GM21529 (cell line): ENCODE data around the gene HBA1.
"Not testable (repeated sequence)": the region's sequence is repeated elsewhere in the genome, so short reads cannot be mapped to it uniquely, and the experiment has no call there.

Source experiments
- ATAC-seq: cut with Tn5 transposase; IDR thresholded peaks from one replicate; pipeline ENCODE4 v1.9.1; 2021; ENCODE audit not compliant: unreplicated experiment

The HBA1 gene

DNA sequence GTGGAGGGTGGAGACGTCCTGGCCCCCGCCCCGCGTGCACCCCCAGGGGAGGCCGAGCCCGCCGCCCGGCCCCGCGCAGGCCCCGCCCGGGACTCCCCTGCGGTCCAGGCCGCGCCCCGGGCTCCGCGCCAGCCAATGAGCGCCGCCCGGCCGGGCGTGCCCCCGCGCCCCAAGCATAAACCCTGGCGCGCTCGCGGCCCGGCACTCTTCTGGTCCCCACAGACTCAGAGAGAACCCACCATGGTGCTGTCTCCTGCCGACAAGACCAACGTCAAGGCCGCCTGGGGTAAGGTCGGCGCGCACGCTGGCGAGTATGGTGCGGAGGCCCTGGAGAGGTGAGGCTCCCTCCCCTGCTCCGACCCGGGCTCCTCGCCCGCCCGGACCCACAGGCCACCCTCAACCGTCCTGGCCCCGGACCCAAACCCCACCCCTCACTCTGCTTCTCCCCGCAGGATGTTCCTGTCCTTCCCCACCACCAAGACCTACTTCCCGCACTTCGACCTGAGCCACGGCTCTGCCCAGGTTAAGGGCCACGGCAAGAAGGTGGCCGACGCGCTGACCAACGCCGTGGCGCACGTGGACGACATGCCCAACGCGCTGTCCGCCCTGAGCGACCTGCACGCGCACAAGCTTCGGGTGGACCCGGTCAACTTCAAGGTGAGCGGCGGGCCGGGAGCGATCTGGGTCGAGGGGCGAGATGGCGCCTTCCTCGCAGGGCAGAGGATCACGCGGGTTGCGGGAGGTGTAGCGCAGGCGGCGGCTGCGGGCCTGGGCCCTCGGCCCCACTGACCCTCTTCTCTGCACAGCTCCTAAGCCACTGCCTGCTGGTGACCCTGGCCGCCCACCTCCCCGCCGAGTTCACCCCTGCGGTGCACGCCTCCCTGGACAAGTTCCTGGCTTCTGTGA is at the start of gene HBA1:
TSS of gene HBA1 (plus strand) at position 204 of the 906 bp plus-strand sequence. CDS start at position 241, 37 bp downstream.
- not testable (repeated sequence) for ATAC-seq

- ATAC-seq, result no peak
Observed at GRCh38 chr16:129075-129474, 47.4 kb upstream of the HBA1 start.

DNA sequence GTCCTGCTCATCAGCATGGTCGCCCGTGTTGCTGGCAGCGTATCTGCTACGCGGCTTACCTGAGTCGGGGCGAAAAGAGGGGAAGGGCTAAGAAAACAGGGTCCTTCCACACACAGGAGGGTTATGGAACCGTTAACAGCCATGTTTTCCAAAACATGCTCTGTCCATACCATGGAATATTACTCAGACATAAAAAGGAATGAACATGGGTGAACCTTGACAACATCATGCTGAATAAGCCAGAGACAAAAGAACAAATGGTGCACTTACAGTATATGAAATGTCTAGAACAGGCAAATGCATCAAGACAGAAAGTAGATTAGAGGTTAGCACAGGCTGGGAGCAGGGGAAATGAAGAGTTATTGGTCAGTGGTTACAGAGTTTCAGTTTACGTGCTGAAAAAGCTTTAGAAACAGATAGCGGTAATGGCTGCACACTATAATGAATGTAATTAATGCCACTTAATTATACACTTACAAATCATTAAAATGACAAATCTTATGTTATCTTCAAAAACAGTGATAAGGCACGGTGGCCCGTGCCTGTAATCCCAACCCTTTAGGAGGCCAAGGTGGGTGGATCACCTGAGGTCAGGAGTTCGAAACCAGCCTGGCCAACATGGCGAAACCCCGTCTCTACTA is 45.8 kb upstream of the HBA1 start:
- no peak for ATAC-seq

DNA sequence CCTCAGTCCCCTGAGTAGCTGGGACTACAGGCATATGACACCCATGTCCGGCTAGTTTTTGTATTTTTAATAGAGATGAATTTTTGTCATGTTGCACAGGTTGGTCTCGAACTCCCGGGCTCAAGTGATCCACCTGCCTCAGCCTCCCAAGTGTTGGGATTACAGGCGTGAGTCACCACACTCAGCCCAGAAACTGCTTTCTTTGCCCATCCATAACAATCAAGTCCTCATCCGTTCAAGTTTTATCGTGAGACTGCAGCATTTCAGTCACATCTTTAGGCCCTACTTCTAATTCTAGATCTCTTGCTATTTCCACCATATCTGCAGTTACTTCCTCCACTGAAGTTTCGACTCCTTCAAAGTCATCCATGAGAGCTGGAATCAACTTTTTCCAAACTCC is 44.4 kb upstream of the HBA1 start:
- ATAC-seq, result no peak

DNA sequence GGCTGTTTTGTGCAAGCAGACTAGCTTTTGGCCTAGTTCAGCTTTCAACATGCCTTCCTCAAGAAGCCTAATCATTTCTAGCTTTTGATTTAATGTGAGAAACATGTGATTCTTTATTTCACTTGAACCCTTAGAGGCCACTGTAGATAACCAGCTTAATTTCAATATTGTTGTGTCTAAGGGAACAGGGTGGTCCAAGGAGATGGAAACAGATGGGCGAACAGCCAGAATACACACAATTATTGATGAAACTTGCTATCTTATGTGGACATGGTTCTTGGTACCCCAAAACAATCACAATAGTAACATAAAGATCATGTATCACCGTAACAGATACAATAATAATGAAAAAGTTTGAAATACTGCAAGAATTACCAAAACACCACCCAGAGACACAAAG is 42.8 kb upstream of the HBA1 start:
- ATAC-seq, result no peak

- ATAC-seq, result no peak
Observed at GRCh38 chr16:138049-138417, 38.4 kb upstream of the HBA1 start.

DNA sequence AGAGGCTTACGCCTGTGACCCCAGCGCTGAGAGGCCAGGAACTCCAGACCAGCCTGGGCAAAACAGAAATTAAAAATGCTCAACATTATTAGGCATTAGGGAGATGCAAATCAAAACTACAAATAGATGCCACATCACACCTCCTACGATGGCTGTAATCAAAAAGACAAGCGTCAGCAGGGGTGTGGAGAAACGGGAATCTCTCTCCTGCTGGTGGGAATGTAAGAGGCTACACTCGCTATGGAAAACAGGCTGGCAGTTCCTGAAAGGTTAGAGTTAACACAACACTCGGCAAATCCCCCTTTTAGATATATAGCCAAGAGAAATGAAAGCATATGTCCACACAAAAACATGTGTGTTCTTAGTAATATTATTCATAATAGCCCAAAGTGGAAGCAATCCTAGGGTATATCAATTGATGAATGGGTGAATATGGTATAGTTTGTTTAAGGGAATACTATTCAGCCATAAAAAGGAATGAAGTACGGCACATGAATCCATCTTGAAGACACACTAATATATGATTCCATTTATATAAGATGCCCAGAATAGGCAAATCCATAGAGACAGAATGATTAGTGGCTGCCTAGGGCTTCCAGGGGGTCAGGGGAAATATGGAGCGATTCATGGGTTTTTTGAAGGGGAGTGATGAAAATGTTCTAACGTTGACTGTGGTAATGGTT is 36.2 kb upstream of the HBA1 start:
- ATAC-seq, result no peak

GRCh38 chr16:142405-142967 is 34.0 kb upstream of the HBA1 start:
- no peak for ATAC-seq

DNA sequence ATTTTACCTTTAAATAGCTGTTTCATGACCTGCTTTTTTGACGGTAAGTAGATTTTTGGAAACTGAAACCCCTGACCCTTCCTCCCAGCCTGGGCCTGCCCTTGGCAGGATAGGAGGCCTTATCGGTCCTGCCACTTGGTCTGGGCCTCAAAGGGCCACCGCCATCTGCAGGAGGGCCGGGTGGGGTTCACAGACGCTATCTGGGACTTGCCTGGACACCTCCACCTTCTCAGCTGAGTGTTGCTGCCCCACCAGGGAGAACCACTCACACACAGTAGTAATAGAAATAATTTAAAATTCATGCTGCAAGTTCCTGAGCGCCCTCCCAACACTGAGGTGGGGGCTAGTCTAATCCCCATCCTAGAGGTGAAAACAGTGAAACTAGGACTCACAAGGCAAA is 33.4 kb upstream of the HBA1 start:
- no peak for ATAC-seq

GRCh38 chr16:143456-143855 is 33.0 kb upstream of the HBA1 start:
- no peak for ATAC-seq

- ATAC-seq, result no peak
Observed at GRCh38 chr16:144797-145252, 31.7 kb upstream of the HBA1 start.

- ATAC-seq, result no peak
Observed at GRCh38 chr16:146646-147045, 29.8 kb upstream of the HBA1 start.

DNA sequence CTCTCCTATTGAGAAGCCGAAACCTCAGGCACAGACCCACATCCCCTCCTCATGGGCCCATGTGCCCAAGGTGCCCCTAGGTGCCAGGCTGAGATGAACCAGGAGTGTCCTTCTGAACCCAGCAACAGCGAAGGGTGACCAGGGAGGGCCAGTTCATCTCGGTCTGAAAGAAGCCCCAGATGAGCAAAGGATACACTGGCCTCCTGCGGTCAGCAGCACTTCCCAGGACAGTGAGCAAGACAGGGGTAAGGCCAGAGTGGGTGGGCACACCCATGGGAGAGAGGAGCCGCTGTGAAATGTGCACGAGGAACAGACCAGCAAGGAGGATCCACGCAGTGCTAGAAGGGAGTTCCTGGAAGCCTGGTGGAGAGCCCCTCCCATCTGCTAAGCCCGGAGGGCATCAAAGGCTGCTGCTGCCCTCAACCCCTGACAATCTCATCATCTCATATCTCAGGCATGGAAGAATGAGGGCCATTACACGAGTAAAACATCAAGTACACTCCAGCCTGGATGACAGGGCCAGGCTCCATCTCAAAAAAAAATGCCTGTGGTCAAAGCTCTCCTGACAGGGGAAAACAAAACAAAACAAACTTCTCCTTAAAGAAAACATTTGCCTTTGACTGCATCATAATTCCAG is 27.3 kb upstream of the HBA1 start:
- no peak for ATAC-seq

DNA sequence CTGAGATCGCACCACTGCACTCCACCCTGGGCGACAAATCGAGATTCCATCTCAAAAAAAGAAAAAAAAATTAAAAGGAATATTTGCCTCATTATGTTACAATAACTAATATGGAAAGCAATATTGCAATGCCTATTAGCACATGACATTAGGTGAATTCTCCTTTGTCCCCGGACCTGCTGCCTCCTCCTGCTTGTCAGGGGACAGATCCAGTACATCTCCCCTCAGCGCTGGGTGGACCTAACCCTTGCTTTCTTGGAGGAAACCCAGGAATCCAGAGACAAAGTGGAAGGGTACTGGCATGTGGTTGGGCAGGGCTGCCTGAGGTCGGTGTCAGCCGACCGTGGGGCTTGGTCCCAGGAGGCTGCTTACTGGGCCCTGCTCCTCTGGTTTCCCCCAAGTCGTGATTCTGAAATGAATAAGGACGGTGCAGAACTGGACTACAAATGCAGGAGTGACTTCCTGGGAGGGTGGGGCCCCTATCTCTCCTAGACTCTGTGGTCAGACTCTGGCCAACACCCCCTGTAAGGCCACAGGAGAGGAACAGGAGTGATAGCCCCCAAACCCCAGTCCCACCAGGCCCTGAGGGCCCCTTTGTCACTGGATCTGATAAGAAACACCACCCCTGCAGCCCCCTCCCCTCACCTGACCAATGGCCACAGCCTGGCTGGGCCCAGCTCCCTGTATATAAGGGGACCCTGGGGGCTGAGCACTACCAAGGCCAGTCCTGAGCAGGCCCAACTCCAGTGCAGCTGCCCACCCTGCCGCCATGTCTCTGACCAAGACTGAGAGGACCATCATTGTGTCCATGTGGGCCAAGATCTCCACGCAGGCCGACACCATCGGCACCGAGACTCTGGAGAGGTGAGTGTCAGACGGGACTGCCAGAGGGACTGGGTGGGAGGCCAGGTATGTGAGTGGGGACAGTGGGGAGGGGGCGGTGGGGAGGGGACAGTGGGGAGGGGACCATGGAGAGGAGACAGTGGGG is 24.0 kb upstream of the HBA1 start, which contains the start of gene HBZ:
TSS of gene HBZ (plus strand) at position 504 of the 988 bp plus-strand sequence. CDS start at position 770, 266 bp downstream.
- ATAC-seq, result no peak

DNA sequence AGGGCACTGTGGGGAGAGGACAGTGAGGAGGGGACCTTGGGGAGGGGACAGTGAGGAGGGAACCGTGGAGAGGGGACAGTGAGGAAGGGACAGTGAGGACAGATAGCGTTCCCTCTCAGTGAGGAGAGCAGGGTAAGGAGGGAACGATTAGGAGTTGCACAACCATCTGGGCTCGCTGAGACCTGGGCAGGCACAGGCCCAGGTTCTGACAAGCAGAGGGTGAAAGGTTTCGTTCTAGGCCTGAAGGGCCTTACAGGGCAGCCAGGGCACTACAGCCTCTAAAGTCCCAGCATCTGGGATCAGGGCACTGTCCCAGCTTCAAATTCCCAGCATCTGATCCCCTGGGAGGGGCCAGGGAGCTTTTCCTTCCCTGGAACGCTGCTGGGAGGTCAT is 23.4 kb upstream of the HBA1 start:
- not testable (repeated sequence) for ATAC-seq

DNA sequence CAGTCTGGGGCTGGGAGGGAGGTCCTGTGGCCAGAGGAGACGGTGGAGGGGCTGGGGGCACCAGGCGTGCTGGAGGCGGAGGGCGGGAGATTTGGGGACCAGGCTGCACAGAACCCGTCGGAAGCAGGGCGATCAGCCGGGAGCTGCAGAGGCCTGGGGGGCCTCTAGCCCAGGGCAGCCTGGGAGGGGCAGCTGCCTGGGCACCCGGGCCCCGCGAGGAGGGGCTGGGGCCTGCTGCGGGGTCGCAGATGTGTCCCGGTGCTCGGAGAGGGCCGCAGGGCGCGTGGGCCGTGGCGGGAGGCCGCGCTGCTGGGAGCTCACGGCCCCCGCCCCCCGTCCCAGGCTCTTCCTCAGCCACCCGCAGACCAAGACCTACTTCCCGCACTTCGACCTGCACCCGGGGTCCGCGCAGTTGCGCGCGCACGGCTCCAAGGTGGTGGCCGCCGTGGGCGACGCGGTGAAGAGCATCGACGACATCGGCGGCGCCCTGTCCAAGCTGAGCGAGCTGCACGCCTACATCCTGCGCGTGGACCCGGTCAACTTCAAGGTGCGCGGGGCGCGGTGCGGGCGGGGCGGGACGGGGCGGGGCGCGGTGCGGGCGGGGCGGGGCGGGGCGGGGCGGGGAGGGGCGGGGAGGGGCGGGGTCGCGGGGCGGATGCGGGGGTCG is 22.8 kb upstream of the HBA1 start:
- not testable (repeated sequence) for ATAC-seq

- no peak for ATAC-seq
Observed at GRCh38 chr16:154217-155030, 22.1 kb upstream of the HBA1 start.

- ATAC-seq, result no peak
Observed at GRCh38 chr16:155031-155398, 21.5 kb upstream of the HBA1 start.
